Parathyroid adenoma (tissue), 2 donors: ENCODE data around the gene RARRES2.
A peak's percentile ranks its signal among the peaks of the same experiment; 100 is the strongest.

Source experiments
- H2AFZ ChIP-seq: fragments of 300-600 bp; sonication (generic); one replicate; pipeline ENCODE4 v1.7.0; 2017; ENCODE audit warnings: antibody characterized with exemption, mild to moderate bottlenecking
- H3K27ac ChIP-seq: fragments of 300-600 bp; sonication (generic); one replicate; pipeline ENCODE4 v1.7.0; 2017
- H3K27me3 ChIP-seq: fragments of 300-600 bp; sonication (generic); one replicate; pipeline ENCODE4 v1.7.0; 2017; ENCODE audit warnings: low read length; ENCODE audit not compliant: control insufficient read depth, insufficient read depth
- H3K36me3 ChIP-seq: fragments of 300-600 bp; sonication (generic); one replicate; pipeline ENCODE4 v1.7.0; 2017; ENCODE audit warnings: low read length; ENCODE audit not compliant: control insufficient read depth, insufficient read depth
- H3K4me1 ChIP-seq: fragments of 300-600 bp; sonication (generic); one replicate; pipeline ENCODE4 v1.7.0; 2017; ENCODE audit warnings: control low read depth
- H3K4me2 ChIP-seq: fragments of 300-600 bp; sonication (generic); one replicate; pipeline ENCODE4 v1.7.0; 2017; ENCODE audit warnings: low read length
- H3K4me3 ChIP-seq: fragments of 300-600 bp; sonication (generic); one replicate; pipeline ENCODE4 v1.7.0; 2017; ENCODE audit warnings: low read depth, low read length
- H3K79me2 ChIP-seq: fragments of 300-600 bp; sonication (generic); one replicate; pipeline ENCODE4 v1.7.0; 2017; ENCODE audit warnings: control low read depth
- H3K9ac ChIP-seq: fragments of 300-600 bp; sonication (generic); one replicate; pipeline ENCODE4 v1.7.0; 2017; ENCODE audit warnings: mild to moderate bottlenecking
- H3K9me3 ChIP-seq: fragments of 300-600 bp; sonication (generic); one replicate; pipeline ENCODE4 v1.7.0; 2017; ENCODE audit warnings: low read length; ENCODE audit not compliant: control insufficient read depth
- CTCF ChIP-seq: fragments of 300-600 bp; sonication (generic); IDR thresholded peaks from one replicate; pipeline ENCODE4 v1.7.0; 2017; ENCODE audit warnings: antibody characterized with exemption, mild to moderate bottlenecking
- donor health status: primary hyperparathyroidism.

RARRES2 gene

GRCh38 chr7:150335774-150336112, 5.7 kb downstream of the RARRES2 start:
- Histone ChIP-seq H3K9ac (no peak overlapping the region), H3K4me1 (peaks cover 15% of the 10 kb centered on the region)
- no peak for TF ChIP-seq CTCF

GRCh38 chr7:150335108-150335773, 6.2 kb downstream of the RARRES2 start:
- H3K9ac ChIP-seq, result no peak overlapping the region
- H3K79me2 ChIP-seq, result no peaks in the 10 kb centered on the region
- H3K27ac ChIP-seq, result peak overlapping the region; percentile 40
- H3K27me3 ChIP-seq, result no peaks in the 10 kb centered on the region
- peaks cover 15% of the 10 kb centered on the region for H3K4me1 ChIP-seq
- no peak overlapping the region for H2AFZ ChIP-seq
- H3K4me3 ChIP-seq, result no peak overlapping the region
- no peak for TF ChIP-seq CTCF
- no peak overlapping the region for H3K4me2 ChIP-seq
- no peaks in the 10 kb centered on the region for H3K9me3 ChIP-seq
- H3K36me3 ChIP-seq, result no peaks in the 10 kb centered on the region

More at GRCh38 chr7:150335774-150336112, 5.7 kb downstream of the RARRES2 start:
- H3K4me3 ChIP-seq, result no peak overlapping the region
- no peak overlapping the region for H2AFZ ChIP-seq
- H3K36me3 ChIP-seq, result no peaks in the 10 kb centered on the region
- no peaks in the 10 kb centered on the region for H3K79me2 ChIP-seq
- H3K27me3 ChIP-seq, result no peaks in the 10 kb centered on the region
- H3K27ac ChIP-seq, result peak overlapping the region; percentile 40
- H3K4me2 ChIP-seq, result no peak overlapping the region
- no peaks in the 10 kb centered on the region for H3K9me3 ChIP-seq

GRCh38 chr7:150334108-150334507, 7.3 kb downstream of the RARRES2 start:
- Histone ChIP-seq H3K9ac (no peak overlapping the region), H3K36me3 (no peaks in the 10 kb centered on the region), H3K27ac (no peak overlapping the region), H3K4me2 (no peak overlapping the region), H3K4me3 (no peak overlapping the region), H2AFZ (no peak overlapping the region), H3K27me3 (no peaks in the 10 kb centered on the region), H3K79me2 (no peaks in the 10 kb centered on the region), H3K4me1 (peaks cover 6% of the 10 kb centered on the region), H3K9me3 (no peaks in the 10 kb centered on the region)
- no peak for TF ChIP-seq CTCF

GRCh38 chr7:150333659-150334058, 7.8 kb downstream of the RARRES2 start:
- H3K27ac ChIP-seq, result no peak overlapping the region
- H3K9ac ChIP-seq, result no peak overlapping the region
- no peak overlapping the region for H3K4me2 ChIP-seq
- H2AFZ ChIP-seq, result no peak overlapping the region
- no peak for TF ChIP-seq CTCF
- H3K79me2 ChIP-seq, result no peaks in the 10 kb centered on the region
- no peaks in the 10 kb centered on the region for H3K27me3 ChIP-seq
- H3K36me3 ChIP-seq, result no peaks in the 10 kb centered on the region
- H3K4me1 ChIP-seq, result peaks cover 4% of the 10 kb centered on the region
- no peaks in the 10 kb centered on the region for H3K9me3 ChIP-seq
- no peak overlapping the region for H3K4me3 ChIP-seq
